Gastrocnemius medialis (tissue), 4 donors: ENCODE measurements around the gene RTKN2.

Experiments
- POLR2A ChIP-seq, 2 donors: fragments of 450-650 bp; IDR thresholded peaks; one replicate each; pipeline ENCODE4 v1.6.1; 2017; ENCODE audit warnings: antibody characterized with exemption in 2 of 2, mild to moderate bottlenecking in 2 of 2, moderate library complexity in 2 of 2
- TF ChIP-seq, protein P1 (sequence below), 5 experiments: fragments of 450-650 bp in 3 of 5; fragments of 200-600 bp in 2 of 5; sonication (generic) in 2 of 5; IDR thresholded peaks in 4 of 5; conservative IDR thresholded peaks in 1 of 5; 1 replicate in 4 of 5; 2 replicates in 1 of 5; pipeline ENCODE4 v1.5.1; 2016 to 2019; ENCODE audit warnings: antibody characterized with exemption in 5 of 5, mild to moderate bottlenecking in 3 of 5, moderate library complexity in 3 of 5

DNA sequence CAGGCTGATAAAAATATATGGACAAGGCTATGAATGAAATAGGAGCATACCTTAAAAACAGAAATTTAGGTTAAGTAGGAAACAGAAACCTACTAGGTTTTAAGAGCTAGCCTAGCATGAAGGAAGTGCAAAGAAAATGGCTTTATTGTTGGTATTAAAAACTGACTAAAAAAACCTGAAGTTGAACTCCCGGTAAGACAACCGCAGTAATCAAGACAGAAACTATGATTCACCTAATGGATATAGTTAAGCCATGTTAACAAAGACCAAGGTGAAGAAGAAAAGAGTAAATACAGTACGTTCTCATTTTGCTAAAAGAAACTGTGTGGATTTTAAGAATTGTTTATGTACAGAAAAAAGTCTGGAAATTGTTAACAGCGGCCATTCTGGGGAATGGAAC is 2.5 kb downstream of the RTKN2 start:
- TF ChIP-seq, protein P1, sequence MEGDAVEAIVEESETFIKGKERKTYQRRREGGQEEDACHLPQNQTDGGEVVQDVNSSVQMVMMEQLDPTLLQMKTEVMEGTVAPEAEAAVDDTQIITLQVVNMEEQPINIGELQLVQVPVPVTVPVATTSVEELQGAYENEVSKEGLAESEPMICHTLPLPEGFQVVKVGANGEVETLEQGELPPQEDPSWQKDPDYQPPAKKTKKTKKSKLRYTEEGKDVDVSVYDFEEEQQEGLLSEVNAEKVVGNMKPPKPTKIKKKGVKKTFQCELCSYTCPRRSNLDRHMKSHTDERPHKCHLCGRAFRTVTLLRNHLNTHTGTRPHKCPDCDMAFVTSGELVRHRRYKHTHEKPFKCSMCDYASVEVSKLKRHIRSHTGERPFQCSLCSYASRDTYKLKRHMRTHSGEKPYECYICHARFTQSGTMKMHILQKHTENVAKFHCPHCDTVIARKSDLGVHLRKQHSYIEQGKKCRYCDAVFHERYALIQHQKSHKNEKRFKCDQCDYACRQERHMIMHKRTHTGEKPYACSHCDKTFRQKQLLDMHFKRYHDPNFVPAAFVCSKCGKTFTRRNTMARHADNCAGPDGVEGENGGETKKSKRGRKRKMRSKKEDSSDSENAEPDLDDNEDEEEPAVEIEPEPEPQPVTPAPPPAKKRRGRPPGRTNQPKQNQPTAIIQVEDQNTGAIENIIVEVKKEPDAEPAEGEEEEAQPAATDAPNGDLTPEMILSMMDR (IDR thresholded peaks at IDR 0.05 in 4 of 5, conservative IDR thresholded peaks at IDR 0.05 in 1 of 5) = no peak
- TF ChIP-seq POLR2A (IDR thresholded peaks at IDR 0.05) = no peak
